ENCODE results near the gene CRAMP1.

The CRAMP1 gene

GRCh38 chr16:1639282-1639681, 27.1 kb downstream of the CRAMP1 start:
- TF ChIP-seq, protein P1, sequence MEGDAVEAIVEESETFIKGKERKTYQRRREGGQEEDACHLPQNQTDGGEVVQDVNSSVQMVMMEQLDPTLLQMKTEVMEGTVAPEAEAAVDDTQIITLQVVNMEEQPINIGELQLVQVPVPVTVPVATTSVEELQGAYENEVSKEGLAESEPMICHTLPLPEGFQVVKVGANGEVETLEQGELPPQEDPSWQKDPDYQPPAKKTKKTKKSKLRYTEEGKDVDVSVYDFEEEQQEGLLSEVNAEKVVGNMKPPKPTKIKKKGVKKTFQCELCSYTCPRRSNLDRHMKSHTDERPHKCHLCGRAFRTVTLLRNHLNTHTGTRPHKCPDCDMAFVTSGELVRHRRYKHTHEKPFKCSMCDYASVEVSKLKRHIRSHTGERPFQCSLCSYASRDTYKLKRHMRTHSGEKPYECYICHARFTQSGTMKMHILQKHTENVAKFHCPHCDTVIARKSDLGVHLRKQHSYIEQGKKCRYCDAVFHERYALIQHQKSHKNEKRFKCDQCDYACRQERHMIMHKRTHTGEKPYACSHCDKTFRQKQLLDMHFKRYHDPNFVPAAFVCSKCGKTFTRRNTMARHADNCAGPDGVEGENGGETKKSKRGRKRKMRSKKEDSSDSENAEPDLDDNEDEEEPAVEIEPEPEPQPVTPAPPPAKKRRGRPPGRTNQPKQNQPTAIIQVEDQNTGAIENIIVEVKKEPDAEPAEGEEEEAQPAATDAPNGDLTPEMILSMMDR (IDR thresholded peaks at IDR 0.05; ENCODE audit: control insufficient read depth, extremely low read depth, insufficient read depth), result no peak
- DNase-seq (ENCODE audit: low read depth), result no peak
- H3K4me3 ChIP-seq (ENCODE audit: low read depth, low read length), result no peak overlapping the region

GRCh38 chr16:1639860-1640259, 27.7 kb downstream of the CRAMP1 start:
- H3K4me3 ChIP-seq (ENCODE audit: low read depth, low read length), result no peak overlapping the region
- no peak for DNase-seq (ENCODE audit: low read depth)
- TF ChIP-seq, protein P1 (IDR thresholded peaks at IDR 0.05; ENCODE audit: control insufficient read depth, extremely low read depth, insufficient read depth), result no peak

DNA sequence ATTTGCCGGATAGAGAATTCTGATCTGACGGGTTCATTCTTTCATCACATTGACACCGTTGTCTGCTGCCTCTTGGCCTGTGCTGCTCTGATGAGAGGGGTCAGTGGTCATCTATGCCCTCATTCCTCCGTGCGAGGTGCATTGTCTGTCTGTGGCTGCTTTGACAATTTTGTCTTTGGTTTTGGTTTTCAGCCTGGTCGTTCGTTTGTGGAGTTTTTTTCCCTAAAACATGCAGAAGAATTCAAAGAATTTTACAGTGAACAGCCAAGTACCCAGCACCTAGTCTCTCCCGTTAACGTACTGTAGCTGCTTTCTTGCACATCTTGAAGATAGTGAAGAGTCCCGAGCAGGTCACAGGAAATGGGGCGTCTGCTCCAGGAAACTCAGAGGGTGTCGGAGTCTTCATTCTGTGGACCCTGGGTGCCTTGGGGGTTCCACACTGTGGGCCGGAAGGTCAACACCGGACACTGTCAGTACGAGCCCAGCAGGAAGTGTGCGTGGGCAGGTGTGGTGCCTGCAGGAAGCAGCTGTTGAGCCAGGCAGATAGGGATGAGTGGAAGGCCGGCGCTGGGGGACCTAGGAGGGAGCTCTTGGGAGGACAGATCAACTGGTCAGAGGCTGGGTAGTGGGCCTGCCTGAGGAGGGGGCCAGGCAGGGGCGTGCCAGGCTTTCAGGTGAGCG, 28.2 kb downstream of the CRAMP1 start:
- no peak overlapping the region for H3K4me3 ChIP-seq (ENCODE audit: low read depth, low read length)
- no peak for DNase-seq (ENCODE audit: low read depth)
- TF ChIP-seq, protein P1 (IDR thresholded peaks at IDR 0.05; ENCODE audit: control insufficient read depth, extremely low read depth, insufficient read depth), result no peak

- TF ChIP-seq, protein P1 (IDR thresholded peaks at IDR 0.05; ENCODE audit: control insufficient read depth, extremely low read depth, insufficient read depth), result no peak
- no peak overlapping the region for H3K4me3 ChIP-seq (ENCODE audit: low read depth, low read length)
- DNase-seq (ENCODE audit: low read depth), result no peak
Observed at GRCh38 chr16:1641261-1641660, 29.1 kb downstream of the CRAMP1 start.

- TF ChIP-seq, protein P1 (IDR thresholded peaks at IDR 0.05; ENCODE audit: control insufficient read depth, extremely low read depth, insufficient read depth), result no peak
- DNase-seq (ENCODE audit: low read depth), result peak; percentile 70
- no peak overlapping the region for H3K4me3 ChIP-seq (ENCODE audit: low read depth, low read length)
Observed at GRCh38 chr16:1642148-1642547, 30.0 kb downstream of the CRAMP1 start.

GRCh38 chr16:1642753-1643152, 30.6 kb downstream of the CRAMP1 start:
- TF ChIP-seq, protein P1 (IDR thresholded peaks at IDR 0.05; ENCODE audit: control insufficient read depth, extremely low read depth, insufficient read depth), result no peak
- no peak overlapping the region for H3K4me3 ChIP-seq (ENCODE audit: low read depth, low read length)
- no peak for DNase-seq (ENCODE audit: low read depth)

GRCh38 chr16:1643521-1643920, 31.4 kb downstream of the CRAMP1 start:
- TF ChIP-seq, protein P1 (IDR thresholded peaks at IDR 0.05; ENCODE audit: control insufficient read depth, extremely low read depth, insufficient read depth), result no peak
- DNase-seq (ENCODE audit: low read depth), result no peak

More at GRCh38 chr16:1643521-1643920, 31.4 kb downstream of the CRAMP1 start:
- H3K4me3 ChIP-seq (ENCODE audit: low read depth, low read length), result no peak overlapping the region

Data from LNCaP clone FGC (cell line).